ENCODE data around the gene CT45A6.
"Not testable (repeated sequence)": the region's sequence is repeated elsewhere in the genome, so short reads cannot be mapped to it uniquely, and the experiment has no call there.

Gene CT45A6

GRCh38 chrX:135802687-135803086, at the start of gene CT45A6:
Gene CT45A6 (minus strand): TSS chrX:135802787. CDS start chrX:135798993, 3,794 bp downstream.
- not testable (repeated sequence) for DNase-seq

GRCh38 chrX:135837180-135837579, 34.6 kb upstream of the CT45A6 start, which contains the start of gene CT45A7:
Gene CT45A7 (minus strand): TSS chrX:135837280. CDS start chrX:135833533, 3,747 bp downstream.
- DNase-seq = not testable (repeated sequence)

- not testable (repeated sequence) for DNase-seq
Measured at GRCh38 chrX:135819912-135820311, 17.3 kb upstream of the CT45A6 start, which contains the start of gene CT45A2. Gene CT45A2 (minus strand): TSS chrX:135820012. CDS start chrX:135816265, 3,747 bp downstream.

GRCh38 chrX:135785403-135785802, 17.2 kb downstream of the CT45A6 start, which contains the start of gene CT45A5:
Gene CT45A5 (minus strand): TSS chrX:135785503. CDS start chrX:135781729, 3,774 bp downstream.
- not testable (repeated sequence) for DNase-seq

- DNase-seq = not testable (repeated sequence)
Measured at GRCh38 chrX:135768091-135768490, 34.5 kb downstream of the CT45A6 start, which contains the start of gene CT45A3. Gene CT45A3 (minus strand): TSS chrX:135768191. CDS start chrX:135764444, 3,747 bp downstream.

- DNase-seq = not testable (repeated sequence)
Measured at GRCh38 chrX:135744739-135745138, 57.8 kb downstream of the CT45A6 start.
